NCI-H774 (cell line): ENCODE measurements around the gene RAP1GAP2.

Experiments used
- DNase-seq: peaks from one replicate; lab custom pipeline; 2025; lab: John Stamatoyannopoulos, UW

RAP1GAP2 gene

GRCh38 chr17:2853283-2854142 lies 57.3 kb downstream of the RAP1GAP2 start:
- no peak for DNase-seq

GRCh38 chr17:2854143-2855055 lies 58.2 kb downstream of the RAP1GAP2 start:
- DNase-seq = no peak

- no peak for DNase-seq
These were observed 58.9 kb downstream of the RAP1GAP2 start for GRCh38 chr17:2855063-2855600.

GRCh38 chr17:2856727-2857126 lies 60.5 kb downstream of the RAP1GAP2 start:
- no peak for DNase-seq

GRCh38 chr17:2860045-2860444 lies 63.8 kb downstream of the RAP1GAP2 start:
- no peak for DNase-seq

- DNase-seq = no peak
These were observed 64.6 kb downstream of the RAP1GAP2 start for GRCh38 chr17:2860883-2861282.

GRCh38 chr17:2862197-2862596 lies 66.0 kb downstream of the RAP1GAP2 start:
- DNase-seq = no peak

- no peak for DNase-seq
These were observed 67.0 kb downstream of the RAP1GAP2 start for GRCh38 chr17:2863204-2863603.

- DNase-seq = no peak
These were observed 69.0 kb downstream of the RAP1GAP2 start for GRCh38 chr17:2865228-2865627.

GRCh38 chr17:2867441-2868424 lies 71.5 kb downstream of the RAP1GAP2 start:
- no peak for DNase-seq

GRCh38 chr17:2869604-2870003 lies 73.4 kb downstream of the RAP1GAP2 start:
- no peak for DNase-seq

GRCh38 chr17:2871205-2871604 lies 75.0 kb downstream of the RAP1GAP2 start:
- no peak for DNase-seq

- no peak for DNase-seq
These were observed 75.5 kb downstream of the RAP1GAP2 start for GRCh38 chr17:2871720-2872119.

- DNase-seq = no peak
These were observed 76.0 kb downstream of the RAP1GAP2 start for GRCh38 chr17:2872282-2872681.

- DNase-seq = no peak
These were observed 78.0 kb downstream of the RAP1GAP2 start for GRCh38 chr17:2874189-2874686.

- no peak for DNase-seq
These were observed 79.4 kb downstream of the RAP1GAP2 start for GRCh38 chr17:2875608-2876007.

- DNase-seq = no peak
These were observed 80.2 kb downstream of the RAP1GAP2 start for GRCh38 chr17:2876467-2876866.

GRCh38 chr17:2878751-2879254 lies 82.6 kb downstream of the RAP1GAP2 start:
- DNase-seq = no peak

- DNase-seq = no peak
These were observed 83.8 kb downstream of the RAP1GAP2 start for GRCh38 chr17:2880050-2880449.

GRCh38 chr17:2881295-2881694 lies 85.1 kb downstream of the RAP1GAP2 start:
- no peak for DNase-seq
